MCF 10A (cell line): Measurements from ENCODE around the gene RBM20. TPM values are rescaled to one million over a fixed set of nuclear protein-coding genes. Genes with fewer than 3 reads are reported as not detected.

ENCODE experiments used
- BruUV-seq: library from RNA; stranded (reverse); fragments of 400-500 nt; replicated peaks from 2 replicates; lab custom pipeline; 2021; lab: Mats Ljungman, UMichigan
- CTCF ChIA-PET: fragments of 300-600 bp; sonication (Branson Sonifier 250); formaldehyde crosslinking; extraction: SDS; loops from one replicate; lab custom pipeline; 2021; ENCODE audit warnings: antibody characterized with exemption, inconsistent platforms; lab: Yijun Ruan, JAX
- POLR2A ChIA-PET: fragments of 300-600, 350-650 bp; sonication (Branson Sonifier 250); formaldehyde crosslinking; extraction: SDS; loops from one replicate; lab custom pipeline; 2020; ENCODE audit warnings: antibody characterized with exemption, inconsistent platforms; lab: Yijun Ruan, JAX
- DNase-seq: peaks from one replicate; pipeline ENCODE4 v3.0.0-alpha.2; 2018; ENCODE audit not compliant: unreplicated experiment
- H3K27ac Mint-ChIP-seq: one replicate; pipeline ENCODE4 v1.8.0; 2022; ENCODE audit warnings: mild to moderate bottlenecking, low read depth, mixed read lengths; ENCODE audit not compliant: unreplicated experiment
- H3K27me3 Mint-ChIP-seq: one replicate; pipeline ENCODE4 v1.8.0; 2022; ENCODE audit warnings: mixed read lengths; ENCODE audit not compliant: insufficient read depth, unreplicated experiment
- H3K36me3 Mint-ChIP-seq: one replicate; pipeline ENCODE4 v1.8.0; 2022; ENCODE audit warnings: mild to moderate bottlenecking, moderate library complexity, mixed read lengths; ENCODE audit not compliant: insufficient read depth, unreplicated experiment
- H3K4me1 Mint-ChIP-seq: one replicate; pipeline ENCODE4 v1.8.0; 2022; ENCODE audit warnings: mixed read lengths; ENCODE audit not compliant: insufficient read depth, unreplicated experiment
- H3K4me3 Mint-ChIP-seq: one replicate; pipeline ENCODE4 v1.8.0; 2022; ENCODE audit warnings: mild to moderate bottlenecking, moderate library complexity, mixed read lengths; ENCODE audit not compliant: unreplicated experiment
- H3K9me3 Mint-ChIP-seq: one replicate; pipeline ENCODE4 v1.8.0; 2022; ENCODE audit warnings: mixed read lengths; ENCODE audit not compliant: unreplicated experiment
- CTCF ChIP-seq: fragments of 200-600 bp; IDR thresholded peaks from one replicate; pipeline ENCODE4 v1.8.0; 2022; ENCODE audit warnings: antibody characterized with exemption, mild to moderate bottlenecking; ENCODE audit not compliant: unreplicated experiment
- intact Hi-C: fragments of 100-400 bp; cut with micrococcal nuclease; formaldehyde crosslinking; loops from 2 replicates; pipeline ENCODE4 v1.14.1; 2022
- total RNA-seq: library from RNA; stranded (reverse); gene quantifications from 2 replicates; pipeline ENCODE4 v1.2.3, GENCODE V29; 2022

The RBM20 gene
- total RNA-seq, 1 experiment from 2014 or later: not detected

GRCh38 chr10:110861930-110862649 is 218.0 kb downstream of the RBM20 start:
- peak; percentile 95 for DNase-seq
- Mint-ChIP-seq H3K4me3 (peak overlapping the region; percentile 54), H3K27me3 (no peaks in the 10 kb centered on the region), H3K4me1 (peaks cover 62% of the 10 kb centered on the region), H3K27ac (peak overlapping the region; percentile 95), H3K36me3 (no peaks in the 10 kb centered on the region), H3K9me3 (no peaks in the 10 kb centered on the region)
- BruUV-seq: no TSS peak
- CTCF ChIA-PET: interaction anchor here (0.6 to 2.7 kb wide), 8 partner anchors 9 to 450 kb away, joined by 3 to 12 read pairs (median 3); partner anchors contain the start of gene PDCD4
- no peak for TF ChIP-seq CTCF
- POLR2A ChIA-PET: interaction anchor here (0.6 to 6.8 kb wide), 24 partner anchors 9 to 1845 kb away, joined by 3 to 97 read pairs (median 4); partner anchors contain the start of genes BBIP1, PDCD4, SHOC2 and SMC3
- intact Hi-C loops: no loop called here

GRCh38 chr10:110862961-110863360 is 218.8 kb downstream of the RBM20 start:
- no peak for DNase-seq
- Mint-ChIP-seq H3K27ac (peak overlapping the region; percentile 95), H3K4me3 (no peak overlapping the region), H3K36me3 (no peaks in the 10 kb centered on the region), H3K4me1 (peaks cover 60% of the 10 kb centered on the region), H3K9me3 (no peaks in the 10 kb centered on the region), H3K27me3 (no peaks in the 10 kb centered on the region)
- BruUV-seq: TSS peak; percentile 88
- intact Hi-C loops: no loop called here
- TF ChIP-seq CTCF: no peak
- POLR2A ChIA-PET: interaction anchor here (0.6 to 6.8 kb wide), 20 partner anchors 9 to 556 kb away, joined by 3 to 97 read pairs (median 4); partner anchors contain the start of genes BBIP1, PDCD4 and SHOC2
- CTCF ChIA-PET: interaction anchor here (0.6 to 2.7 kb wide), 5 partner anchors 8 to 451 kb away, joined by 3 to 12 read pairs (median 3); partner anchors contain the start of gene PDCD4

GRCh38 chr10:110863361-110863760 is 219.2 kb downstream of the RBM20 start:
- Mint-ChIP-seq H3K9me3 (no peaks in the 10 kb centered on the region), H3K27me3 (no peaks in the 10 kb centered on the region), H3K4me1 (peaks cover 56% of the 10 kb centered on the region), H3K27ac (peak overlapping the region; percentile 95), H3K4me3 (no peak overlapping the region), H3K36me3 (no peaks in the 10 kb centered on the region)
- intact Hi-C loops: no loop called here
- DNase-seq: no peak
- ChIA-PET POLR2A (interaction anchor here (0.9 to 6.8 kb wide), 10 partner anchors 8 to 60 kb away, joined by 3 to 97 read pairs (median 12); partner anchors contain the start of genes BBIP1, PDCD4 and SHOC2), CTCF (interaction anchor here (1.0 kb wide), 2 partner anchors 8 to 9 kb away, joined by 3 to 7 read pairs; partner anchors contain the start of gene PDCD4)
- no TSS peak for BruUV-seq
- no peak for TF ChIP-seq CTCF

GRCh38 chr10:110863956-110864355 is 219.8 kb downstream of the RBM20 start:
- H3K4me1 Mint-ChIP-seq: peaks cover 54% of the 10 kb centered on the region
- H3K4me3 Mint-ChIP-seq: no peak overlapping the region
- BruUV-seq: no TSS peak
- H3K27ac Mint-ChIP-seq: peak overlapping the region; percentile 95
- H3K36me3 Mint-ChIP-seq: no peaks in the 10 kb centered on the region
- TF ChIP-seq CTCF: no peak
- intact Hi-C loops: no loop called here
- H3K9me3 Mint-ChIP-seq: no peaks in the 10 kb centered on the region
- POLR2A ChIA-PET: interaction anchor here (0.6 to 2.8 kb wide), 5 partner anchors 9 to 90 kb away, joined by 3 to 23 read pairs (median 7); partner anchors contain the start of genes BBIP1 and SHOC2
- H3K27me3 Mint-ChIP-seq: no peaks in the 10 kb centered on the region
- CTCF ChIA-PET: interaction anchor here (0.7 to 1.3 kb wide), 3 partner anchors 12 to 60 kb away, joined by 3 to 4 read pairs (median 3); no protein-coding TSS in a partner anchor
- no peak for DNase-seq
